HCT116 (cell line): ENCODE data around the gene ASB7.

Source experiments
- CEBPB ChIP-seq: IDR thresholded peaks from 2 replicates; pipeline ENCODE4 v1.6.1; 2012; ENCODE audit warnings: low read depth
- EZH2 ChIP-seq: fragments of 200-600 bp; sonication (generic); IDR thresholded peaks from 2 replicates; pipeline ENCODE4 v1.6.1; 2017; ENCODE audit warnings: antibody characterized with exemption, mixed run types
- EZH2phosphoT487 ChIP-seq: fragments of 200-600 bp; IDR thresholded peaks from 2 replicates; pipeline ENCODE4 v1.6.1; 2018; ENCODE audit warnings: antibody characterized with exemption, borderline replicate concordance
- POLR2A ChIP-seq: IDR thresholded peaks from 2 replicates; pipeline ENCODE4 v1.7.0; 2011; ENCODE audit warnings: borderline replicate concordance; ENCODE audit not compliant: insufficient read depth, insufficient read length; ENCODE audit errors: extremely low read depth
- POLR2AphosphoS5 ChIP-seq: IDR thresholded peaks from 2 replicates; pipeline ENCODE4 v1.6.1; 2011; ENCODE audit warnings: mild to moderate bottlenecking, low read depth, low read length, moderate library complexity
- RAD21 ChIP-seq: IDR thresholded peaks from 2 replicates; pipeline ENCODE4 v1.6.1; 2012; ENCODE audit warnings: low read depth, mild to moderate bottlenecking
- SP1 ChIP-seq: IDR thresholded peaks from 2 replicates; pipeline ENCODE4 v1.6.1; 2012; ENCODE audit warnings: low read depth
- ZFX ChIP-seq: fragments of 450-650 bp; IDR thresholded peaks from 2 replicates; pipeline ENCODE4 v1.6.1; 2017
- ZNF274 ChIP-seq: fragments of 200-500 bp; sonication (Bioruptor generic); IDR thresholded peaks from 2 replicates; pipeline ENCODE4 v1.6.1; 2014; ENCODE audit warnings: mild to moderate bottlenecking, low read depth, low read length, inconsistent platforms
- TF ChIP-seq, protein P1 (sequence below), 3 experiments: fragments of 200-600 bp in 1 of 3; sonication (generic) in 1 of 3; IDR thresholded peaks in 2 of 3; conservative IDR thresholded peaks in 1 of 3; 2 replicates each; pipeline ENCODE4 v1.5.1; 2012 to 2017; ENCODE audit warnings: low read depth in 2 of 3, low read length in 2 of 3, antibody characterized with exemption in 1 of 3, borderline replicate concordance in 1 of 3, control low read depth in 1 of 3, mild to moderate bottlenecking in 1 of 3, mixed read lengths in 1 of 3, mixed run types in 1 of 3, moderate library complexity in 1 of 3; ENCODE audit not compliant: insufficient read depth in 1 of 3
- TF ChIP-seq, protein P2 (sequence below): IDR thresholded peaks from 2 replicates; pipeline ENCODE4 v1.6.1; 2012
- TF ChIP-seq, protein P3 (sequence below): IDR thresholded peaks from 2 replicates; pipeline ENCODE4 v1.6.1; 2012; ENCODE audit warnings: low read depth
- TF ChIP-seq, protein P4 (sequence below): IDR thresholded peaks from 2 replicates; pipeline ENCODE4 v1.6.1; 2012

DNA sequence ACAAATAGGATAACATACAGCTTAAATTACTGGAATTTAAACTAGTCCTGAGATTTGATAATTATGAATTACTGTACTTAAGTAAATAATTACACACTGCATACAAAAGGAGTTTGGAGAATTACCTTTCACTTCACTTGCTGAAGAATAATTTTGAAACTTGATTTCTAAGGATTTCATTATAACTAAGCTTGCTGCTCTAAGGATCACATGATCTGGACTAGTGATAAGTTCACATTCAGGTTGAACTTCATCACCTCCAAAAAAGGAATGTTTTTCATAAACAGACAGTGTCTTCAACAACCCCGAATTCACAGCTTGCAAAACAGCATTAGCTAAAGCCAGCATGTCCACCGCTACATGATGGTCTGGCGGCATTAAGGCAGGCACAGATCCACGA lies 28.9 kb upstream of the ASB7 start:
- no peak for TF ChIP-seq POLR2A
- TF ChIP-seq EZH2 = no peak
- TF ChIP-seq, protein P1, sequence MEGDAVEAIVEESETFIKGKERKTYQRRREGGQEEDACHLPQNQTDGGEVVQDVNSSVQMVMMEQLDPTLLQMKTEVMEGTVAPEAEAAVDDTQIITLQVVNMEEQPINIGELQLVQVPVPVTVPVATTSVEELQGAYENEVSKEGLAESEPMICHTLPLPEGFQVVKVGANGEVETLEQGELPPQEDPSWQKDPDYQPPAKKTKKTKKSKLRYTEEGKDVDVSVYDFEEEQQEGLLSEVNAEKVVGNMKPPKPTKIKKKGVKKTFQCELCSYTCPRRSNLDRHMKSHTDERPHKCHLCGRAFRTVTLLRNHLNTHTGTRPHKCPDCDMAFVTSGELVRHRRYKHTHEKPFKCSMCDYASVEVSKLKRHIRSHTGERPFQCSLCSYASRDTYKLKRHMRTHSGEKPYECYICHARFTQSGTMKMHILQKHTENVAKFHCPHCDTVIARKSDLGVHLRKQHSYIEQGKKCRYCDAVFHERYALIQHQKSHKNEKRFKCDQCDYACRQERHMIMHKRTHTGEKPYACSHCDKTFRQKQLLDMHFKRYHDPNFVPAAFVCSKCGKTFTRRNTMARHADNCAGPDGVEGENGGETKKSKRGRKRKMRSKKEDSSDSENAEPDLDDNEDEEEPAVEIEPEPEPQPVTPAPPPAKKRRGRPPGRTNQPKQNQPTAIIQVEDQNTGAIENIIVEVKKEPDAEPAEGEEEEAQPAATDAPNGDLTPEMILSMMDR (IDR thresholded peaks at IDR 0.05 in 2 of 3, conservative IDR thresholded peaks at IDR 0.05 in 1 of 3; ENCODE audit: borderline replicate concordance in 1 of 3, insufficient read depth in 1 of 3, low read depth in 2 of 3, low read length in 2 of 3) = no peak
- TF ChIP-seq, protein P2, sequence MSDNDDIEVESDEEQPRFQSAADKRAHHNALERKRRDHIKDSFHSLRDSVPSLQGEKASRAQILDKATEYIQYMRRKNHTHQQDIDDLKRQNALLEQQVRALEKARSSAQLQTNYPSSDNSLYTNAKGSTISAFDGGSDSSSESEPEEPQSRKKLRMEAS = no peak
- TF ChIP-seq EZH2phosphoT487 = no peak
- no peak for TF ChIP-seq CEBPB
- TF ChIP-seq SP1 = no peak
- no peak for TF ChIP-seq POLR2AphosphoS5
- TF ChIP-seq RAD21 = no peak
- no peak for TF ChIP-seq ZNF274
- TF ChIP-seq ZFX = no peak
- TF ChIP-seq, protein P3, sequence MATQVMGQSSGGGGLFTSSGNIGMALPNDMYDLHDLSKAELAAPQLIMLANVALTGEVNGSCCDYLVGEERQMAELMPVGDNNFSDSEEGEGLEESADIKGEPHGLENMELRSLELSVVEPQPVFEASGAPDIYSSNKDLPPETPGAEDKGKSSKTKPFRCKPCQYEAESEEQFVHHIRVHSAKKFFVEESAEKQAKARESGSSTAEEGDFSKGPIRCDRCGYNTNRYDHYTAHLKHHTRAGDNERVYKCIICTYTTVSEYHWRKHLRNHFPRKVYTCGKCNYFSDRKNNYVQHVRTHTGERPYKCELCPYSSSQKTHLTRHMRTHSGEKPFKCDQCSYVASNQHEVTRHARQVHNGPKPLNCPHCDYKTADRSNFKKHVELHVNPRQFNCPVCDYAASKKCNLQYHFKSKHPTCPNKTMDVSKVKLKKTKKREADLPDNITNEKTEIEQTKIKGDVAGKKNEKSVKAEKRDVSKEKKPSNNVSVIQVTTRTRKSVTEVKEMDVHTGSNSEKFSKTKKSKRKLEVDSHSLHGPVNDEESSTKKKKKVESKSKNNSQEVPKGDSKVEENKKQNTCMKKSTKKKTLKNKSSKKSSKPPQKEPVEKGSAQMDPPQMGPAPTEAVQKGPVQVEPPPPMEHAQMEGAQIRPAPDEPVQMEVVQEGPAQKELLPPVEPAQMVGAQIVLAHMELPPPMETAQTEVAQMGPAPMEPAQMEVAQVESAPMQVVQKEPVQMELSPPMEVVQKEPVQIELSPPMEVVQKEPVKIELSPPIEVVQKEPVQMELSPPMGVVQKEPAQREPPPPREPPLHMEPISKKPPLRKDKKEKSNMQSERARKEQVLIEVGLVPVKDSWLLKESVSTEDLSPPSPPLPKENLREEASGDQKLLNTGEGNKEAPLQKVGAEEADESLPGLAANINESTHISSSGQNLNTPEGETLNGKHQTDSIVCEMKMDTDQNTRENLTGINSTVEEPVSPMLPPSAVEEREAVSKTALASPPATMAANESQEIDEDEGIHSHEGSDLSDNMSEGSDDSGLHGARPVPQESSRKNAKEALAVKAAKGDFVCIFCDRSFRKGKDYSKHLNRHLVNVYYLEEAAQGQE = no peak
- TF ChIP-seq, protein P4, sequence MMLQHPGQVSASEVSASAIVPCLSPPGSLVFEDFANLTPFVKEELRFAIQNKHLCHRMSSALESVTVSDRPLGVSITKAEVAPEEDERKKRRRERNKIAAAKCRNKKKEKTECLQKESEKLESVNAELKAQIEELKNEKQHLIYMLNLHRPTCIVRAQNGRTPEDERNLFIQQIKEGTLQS = no peak
